ENCODE results near the gene TBC1D20.

Gene TBC1D20

GRCh38 chr20:416950-417800 is 45.2 kb downstream of the TBC1D20 start:
- TF ChIP-seq CTCF (IDR thresholded peaks at IDR 0.05), result no peak

- TF ChIP-seq CTCF (IDR thresholded peaks at IDR 0.05), result no peak
Measured at GRCh38 chr20:415820-416322, 46.5 kb downstream of the TBC1D20 start.

- no peak for TF ChIP-seq CTCF (IDR thresholded peaks at IDR 0.05)
Measured at GRCh38 chr20:414161-414560, 48.2 kb downstream of the TBC1D20 start.

- TF ChIP-seq CTCF (IDR thresholded peaks at IDR 0.05), result no peak
Measured at GRCh38 chr20:412081-412480, 50.3 kb downstream of the TBC1D20 start.

- no peak for TF ChIP-seq CTCF (IDR thresholded peaks at IDR 0.05)
Measured at GRCh38 chr20:409697-410559, 52.4 kb downstream of the TBC1D20 start.

- no peak for TF ChIP-seq CTCF (IDR thresholded peaks at IDR 0.05)
Measured at GRCh38 chr20:408843-409696, 53.3 kb downstream of the TBC1D20 start.
